ENCODE data around the gene COL24A1. TPM values are rescaled to one million over a fixed set of nuclear protein-coding genes. Genes with fewer than 3 reads are reported as not detected.

COL24A1 gene
- total RNA-seq, 1 experiment from 2014 or later, result 0.35 TPM

DNA sequence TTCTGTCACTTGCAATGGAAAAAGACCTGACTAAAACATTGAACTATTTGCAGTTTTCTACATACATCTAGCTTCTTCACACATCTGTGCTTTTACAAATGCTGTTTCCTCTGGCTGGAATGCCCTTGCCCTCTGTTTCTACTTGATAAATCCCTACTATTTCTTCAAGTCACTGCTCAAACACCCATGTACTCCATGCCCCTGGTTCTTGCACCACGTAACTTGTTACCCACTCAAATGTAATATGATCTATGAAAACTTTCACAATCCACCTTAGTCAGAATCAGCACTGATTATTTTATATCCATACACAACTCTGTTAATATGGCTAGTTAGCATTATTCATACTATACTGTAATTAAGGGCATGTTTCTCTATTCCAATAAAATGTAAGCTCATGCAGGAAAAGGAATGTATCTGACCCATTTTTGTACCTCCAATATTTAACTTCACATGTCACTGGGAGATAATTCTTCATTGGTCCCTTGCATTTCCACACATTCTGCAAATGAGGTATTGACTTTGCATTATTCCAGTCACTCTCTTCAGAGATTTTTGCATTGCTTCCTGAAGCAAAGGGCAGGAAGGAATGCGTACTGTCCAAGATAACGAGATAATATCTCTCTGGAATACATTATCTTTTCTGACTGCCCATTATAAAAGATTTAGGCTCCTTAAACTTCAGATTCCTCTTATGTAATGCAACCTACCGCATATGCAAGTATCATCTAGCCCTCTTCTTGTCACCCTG lies 158.3 kb downstream of the COL24A1 start:
- Histone ChIP-seq H3K23me2 (ENCODE audit: insufficient read length, low read depth, low read length, poor library complexity, severe bottlenecking) (no peaks in the 10 kb centered on the region), H2BK20ac (ENCODE audit: low read depth, low read length, poor library complexity, severe bottlenecking) (no peak overlapping the region), H3K9ac (ENCODE audit: extremely low read depth, insufficient read length, low read length) (no peak overlapping the region), H3K9me3 (ENCODE audit: control insufficient read depth, low read depth, low read length) (no peaks in the 10 kb centered on the region), H2BK120ac (ENCODE audit: low read depth, low read length, poor library complexity, severe bottlenecking) (no peak overlapping the region), H3K27me3 (ENCODE audit: insufficient read depth, low read length) (no peaks in the 10 kb centered on the region), H2AFZ (ENCODE audit: low read length) (no peak overlapping the region), H2BK12ac (ENCODE audit: insufficient read length, low read depth, low read length) (no peak overlapping the region), H2BK15ac (ENCODE audit: low read depth, low read length) (no peak overlapping the region), H4K91ac (ENCODE audit: insufficient read length, low read depth, low read length) (no peak overlapping the region), H3K56ac (ENCODE audit: insufficient read length, low read depth, low read length) (no peak overlapping the region), H3T11ph (ENCODE audit: low read length) (no peak overlapping the region), H3K4ac (ENCODE audit: low read depth, low read length) (no peak overlapping the region), H3K4me2 (ENCODE audit: insufficient read depth, insufficient read length, low read length) (no peak overlapping the region), H3K79me2 (ENCODE audit: insufficient read depth, low read length) (no peaks in the 10 kb centered on the region), H3K23ac (ENCODE audit: insufficient read length, low read depth, low read length) (no peak overlapping the region), H4K5ac (ENCODE audit: insufficient read length, low read depth, low read length) (no peak overlapping the region), H2AK5ac (ENCODE audit: insufficient read length, low read length) (no peak overlapping the region), H2BK5ac (ENCODE audit: insufficient read length, low read length) (no peak overlapping the region), H3K18ac (ENCODE audit: insufficient read length, low read depth, low read length) (no peak overlapping the region), H3K27ac (ENCODE audit: insufficient read length, low read depth, low read length) (no peak overlapping the region), H3K79me1 (ENCODE audit: insufficient read depth, low read depth, low read length, poor library complexity, severe bottlenecking) (no peaks in the 10 kb centered on the region), H4K20me1 (ENCODE audit: control insufficient read depth, insufficient read depth, insufficient read length) (no peaks in the 10 kb centered on the region), H3K14ac (ENCODE audit: insufficient read depth, low read length) (no peak overlapping the region), H3K4me1 (ENCODE audit: insufficient read depth, low read length) (no peaks in the 10 kb centered on the region), H4K8ac (replicated peaks; ENCODE audit: insufficient read length, low read depth, low read length) (no peak overlapping the region)
- no peak overlapping the region for H3K27ac Mint-ChIP-seq
- H3K9me3 Mint-ChIP-seq, result no peaks in the 10 kb centered on the region
- H3K36me3 Mint-ChIP-seq (ENCODE audit: insufficient read depth in 1 of 3, low read depth in 3 of 3), result no peaks in the 10 kb centered on the region
- H3K4me1 Mint-ChIP-seq, result no peaks in the 10 kb centered on the region
- TF ChIP-seq, protein P1, sequence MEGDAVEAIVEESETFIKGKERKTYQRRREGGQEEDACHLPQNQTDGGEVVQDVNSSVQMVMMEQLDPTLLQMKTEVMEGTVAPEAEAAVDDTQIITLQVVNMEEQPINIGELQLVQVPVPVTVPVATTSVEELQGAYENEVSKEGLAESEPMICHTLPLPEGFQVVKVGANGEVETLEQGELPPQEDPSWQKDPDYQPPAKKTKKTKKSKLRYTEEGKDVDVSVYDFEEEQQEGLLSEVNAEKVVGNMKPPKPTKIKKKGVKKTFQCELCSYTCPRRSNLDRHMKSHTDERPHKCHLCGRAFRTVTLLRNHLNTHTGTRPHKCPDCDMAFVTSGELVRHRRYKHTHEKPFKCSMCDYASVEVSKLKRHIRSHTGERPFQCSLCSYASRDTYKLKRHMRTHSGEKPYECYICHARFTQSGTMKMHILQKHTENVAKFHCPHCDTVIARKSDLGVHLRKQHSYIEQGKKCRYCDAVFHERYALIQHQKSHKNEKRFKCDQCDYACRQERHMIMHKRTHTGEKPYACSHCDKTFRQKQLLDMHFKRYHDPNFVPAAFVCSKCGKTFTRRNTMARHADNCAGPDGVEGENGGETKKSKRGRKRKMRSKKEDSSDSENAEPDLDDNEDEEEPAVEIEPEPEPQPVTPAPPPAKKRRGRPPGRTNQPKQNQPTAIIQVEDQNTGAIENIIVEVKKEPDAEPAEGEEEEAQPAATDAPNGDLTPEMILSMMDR (conservative IDR thresholded peaks at IDR 0.05), result no peak
- DNase-seq, result no peak
- WGBS (ENCODE audit: extremely low coverage, insufficient read length, low lambda C conversion rate), result no CpG with 5 or more reads among the region's 4 CpGs
- no peaks in the 10 kb centered on the region; the same call in 1 of the 2 replicates for H3K27me3 Mint-ChIP-seq (ENCODE audit: low read depth)
- H3K4me3 Mint-ChIP-seq, result no peak overlapping the region
